Loucy (cell line): ENCODE measurements around the gene TPBGL.

Experiments used
- CTCF ChIP-seq: fragments of 200-600 bp; sonication (generic); conservative IDR thresholded peaks from 2 replicates; pipeline ENCODE4 v1.5.1; 2014; ENCODE audit warnings: mild to moderate bottlenecking, antibody characterized with exemption, low read length
- EZH2phosphoT487 ChIP-seq: fragments of 200-600 bp; IDR thresholded peaks from 2 replicates; pipeline ENCODE4 v1.6.1; 2018; ENCODE audit warnings: antibody characterized with exemption, mild to moderate bottlenecking, moderate library complexity, borderline replicate concordance

GRCh38 chr11:75193711-75194110 lies 46.9 kb upstream of the TPBGL start:
- TF ChIP-seq CTCF (no peak), EZH2phosphoT487 (no peak)
